Panc1 (cell line): ENCODE results near the gene UBAP1. TPM values are rescaled to one million over a fixed set of nuclear protein-coding genes. Genes with fewer than 3 reads are reported as not detected.

ENCODE experiments used
- ATAC-seq: fragments of 200-7000 bp; cut with Tn5 transposase; 2 replicates; pipeline ENCODE4 v1.9.1; 2020; ENCODE audit warnings: mild to moderate bottlenecking, moderate library complexity
- BruUV-seq: library from RNA; stranded (reverse); fragments of 400-500 nt; replicated peaks from 2 replicates; lab custom pipeline; 2021; lab: Mats Ljungman, UMichigan
- CTCF ChIA-PET: fragments of 300-600 bp; sonication (Branson Sonifier 250); formaldehyde crosslinking; loops from one replicate; lab custom pipeline; 2022; ENCODE audit warnings: antibody characterized with exemption; lab: Charles Lee
- POLR2A ChIA-PET: fragments of 300-600 bp; sonication (Branson Sonifier 250); formaldehyde crosslinking; loops from one replicate; lab custom pipeline; 2022; ENCODE audit warnings: antibody characterized with exemption; lab: Charles Lee
- DNase-seq: peaks from one replicate; pipeline ENCODE4 v3.0.0-alpha.2; 2010; ENCODE audit warnings: low read depth, low spot score
- H3K27ac ChIP-seq: 2 replicates; pipeline ENCODE4 v1.5.1; 2011; ENCODE audit warnings: mild to moderate bottlenecking, low read length, inconsistent platforms
- H3K27me3 ChIP-seq: fragments of 200-500 bp; sonication (Bioruptor generic); 2 replicates; pipeline ENCODE4 v1.6.0; 2014; ENCODE audit warnings: low read length, inconsistent platforms; ENCODE audit not compliant: control insufficient read depth, insufficient read depth
- H3K36me3 ChIP-seq: fragments of 200-500 bp; sonication (Bioruptor generic); 2 replicates; pipeline ENCODE4 v1.5.1; 2014; ENCODE audit warnings: inconsistent platforms, mild to moderate bottlenecking, low read length, moderate library complexity; ENCODE audit not compliant: control insufficient read depth, insufficient read depth
- H3K4me1 ChIP-seq: 2 replicates; pipeline ENCODE4 v1.5.1; 2011; ENCODE audit warnings: inconsistent platforms, mild to moderate bottlenecking, low read length, moderate library complexity; ENCODE audit not compliant: control insufficient read depth, insufficient read depth
- H3K4me3 ChIP-seq, 2 experiments: 2 replicates each; pipeline ENCODE4 v1.5.1; 2011 to 2012; ENCODE audit warnings: low read depth in 2 of 2, low read length in 2 of 2, mild to moderate bottlenecking in 2 of 2, inconsistent platforms in 1 of 2, moderate library complexity in 1 of 2
- H3K9me3 ChIP-seq: fragments of 200-500 bp; sonication (Bioruptor generic); 2 replicates; pipeline ENCODE4 v1.5.1; 2014; ENCODE audit warnings: low read depth, mild to moderate bottlenecking, inconsistent platforms, low read length, moderate library complexity; ENCODE audit not compliant: control insufficient read depth, insufficient read depth
- CTCF ChIP-seq: fragments of 450-650 bp; IDR thresholded peaks from 2 replicates; pipeline ENCODE4 v1.5.1; 2017; ENCODE audit warnings: mild to moderate bottlenecking
- POLR2AphosphoS5 ChIP-seq: IDR thresholded peaks from 2 replicates; pipeline ENCODE4 v1.6.1; 2012; ENCODE audit warnings: mild to moderate bottlenecking, low read depth, low read length, moderate library complexity
- REST ChIP-seq, 2 experiments: IDR thresholded peaks; 2 replicates each; pipeline ENCODE4 v1.6.1; 2011 to 2012; ENCODE audit warnings: low read depth in 2 of 2, control low read depth in 1 of 2, low read length in 1 of 2, mild to moderate bottlenecking in 1 of 2, moderate library complexity in 1 of 2; ENCODE audit not compliant: insufficient read depth in 1 of 2
- SIN3A ChIP-seq: IDR thresholded peaks from 2 replicates; pipeline ENCODE4 v1.6.1; 2012; ENCODE audit warnings: low read depth, mild to moderate bottlenecking, low read length, moderate library complexity, borderline replicate concordance; ENCODE audit not compliant: insufficient read depth
- TCF7L2 ChIP-seq: IDR thresholded peaks from 2 replicates; pipeline ENCODE4 v1.6.1; 2011; ENCODE audit warnings: mild to moderate bottlenecking, low read depth, low read length, inconsistent platforms
- in situ Hi-C: cut with HindIII; loops from 2 replicates; pipeline ENCODE4 v1.10.0; 2016; ENCODE audit warnings: low sequenced_read_pairs, low pct_unique_long_range_greater_than_20kb
- intact Hi-C: fragments of 100-400 bp; cut with micrococcal nuclease; formaldehyde crosslinking; loops from one replicate; pipeline ENCODE4 v1.10.0; 2022; ENCODE audit not compliant: unreplicated experiment
- total RNA-seq: library from RNA; stranded (reverse); gene quantifications from one replicate; pipeline ENCODE4 v1.2.1, GENCODE V29; 2021; ENCODE audit not compliant: unreplicated experiment

The UBAP1 gene
- total RNA-seq, 1 experiment from 2014 or later, result 55.3 TPM

- Histone ChIP-seq H3K36me3 (no peaks in the 10 kb centered on the region), H3K9me3 (no peaks in the 10 kb centered on the region), H3K4me3 (no peak overlapping the region), H3K27ac (no peak overlapping the region), H3K4me1 (no peaks in the 10 kb centered on the region), H3K27me3 (no peaks in the 10 kb centered on the region)
- TF ChIP-seq REST (IDR thresholded peaks at IDR 0.05; ENCODE audit: insufficient read depth in 1 of 2, low read depth in 2 of 2, low read length in 1 of 2), result no peak
- no peak for TF ChIP-seq TCF7L2
- no peak for TF ChIP-seq POLR2AphosphoS5
- no peak for TF ChIP-seq SIN3A
- no peak for TF ChIP-seq CTCF
- no peak for DNase-seq
- ChIA-PET CTCF (interaction anchor here (0.5 kb wide), 1 partner anchor 248 kb away, joined by 4 read pairs; no protein-coding TSS in a partner anchor), POLR2A (interaction anchor here (0.5 kb wide), 1 partner anchor 54 kb away, joined by 17 read pairs; no protein-coding TSS in a partner anchor)
- BruUV-seq, result no TSS peak
- in situ Hi-C loops, result no loop called here
- intact Hi-C loops, result no loop called here
- no peak for ATAC-seq
These were observed 100.6 kb downstream of the UBAP1 start for GRCh38 chr9:34279411-34279810.

GRCh38 chr9:34282096-34282495, 103.3 kb downstream of the UBAP1 start:
- no peak for ATAC-seq
- TF ChIP-seq REST (IDR thresholded peaks at IDR 0.05; ENCODE audit: insufficient read depth in 1 of 2, low read depth in 2 of 2, low read length in 1 of 2), result no peak
- no peak for TF ChIP-seq TCF7L2
- TF ChIP-seq CTCF, result no peak
- TF ChIP-seq SIN3A, result no peak
- no peak for TF ChIP-seq POLR2AphosphoS5
- CTCF ChIA-PET, result no interaction called here
- H3K4me3 ChIP-seq, result no peak overlapping the region
- no peaks in the 10 kb centered on the region for H3K9me3 ChIP-seq
- POLR2A ChIA-PET, result interaction anchor here (0.7 kb wide), 1 partner anchor 1480 kb away, joined by 12 read pairs; no protein-coding TSS in a partner anchor
- no peaks in the 10 kb centered on the region for H3K4me1 ChIP-seq
- no TSS peak for BruUV-seq
- H3K36me3 ChIP-seq, result no peaks in the 10 kb centered on the region
- no peaks in the 10 kb centered on the region for H3K27me3 ChIP-seq
- intact Hi-C loops (no loop called here), in situ Hi-C loops (no loop called here)
- no peak for DNase-seq
- no peak overlapping the region for H3K27ac ChIP-seq
